H1 (cell line): ENCODE measurements around the gene RITA1. TPM values are rescaled to one million over a fixed set of nuclear protein-coding genes. Genes with fewer than 3 reads are reported as not detected.

ENCODE experiments used
- BRCA1 ChIP-seq: IDR thresholded peaks from 2 replicates; pipeline ENCODE4 v1.6.1; 2012; ENCODE audit warnings: low read depth, low read length, improper control_type of control experiment
- EP300 ChIP-seq, 2 experiments: IDR thresholded peaks; 1 replicate in 1 of 2; 2 replicates in 1 of 2; pipeline ENCODE4 v1.6.1; 2011 to 2012; ENCODE audit warnings: low read depth in 2 of 2, low read length in 2 of 2, mild to moderate bottlenecking in 2 of 2, borderline replicate concordance in 1 of 2, inconsistent platforms in 1 of 2, moderate library complexity in 1 of 2
- GABPA ChIP-seq: IDR thresholded peaks from 2 replicates; pipeline ENCODE4 v1.6.1; 2011; ENCODE audit warnings: mild to moderate bottlenecking, low read length, moderate library complexity, borderline replicate concordance; ENCODE audit not compliant: insufficient read depth
- GTF2F1 ChIP-seq: IDR thresholded peaks from 2 replicates; pipeline ENCODE4 v1.6.1; 2012; ENCODE audit warnings: low read depth, low read length, improper control_type of control experiment, borderline replicate concordance
- SIN3A ChIP-seq, 2 experiments: IDR thresholded peaks in 1 of 2; conservative IDR thresholded peaks in 1 of 2; 2 replicates each; pipeline ENCODE4 v1.6.1; 2011 to 2012; ENCODE audit warnings: low read length in 2 of 2, improper control_type of control experiment in 1 of 2, low read depth in 1 of 2, mild to moderate bottlenecking in 1 of 2
- polyA plus RNA-seq, 7 experiments: library from polyadenylated mRNA; depleted of rRNA in 3 of 7; stranded (reverse) in 5 of 7; unstranded in 2 of 7; fragments of >200 nt in 5 of 7; fragments of 200-250 nt in 2 of 7; gene quantifications; 1 replicate in 5 of 7; 2 replicates in 1 of 7; 4 replicates in 1 of 7; pipeline versions ENCODE4 v1.2.1 to v1.2.3, GENCODE V29; 2011 to 2013; ENCODE audit warnings: missing spikeins in 2 of 7, mixed read lengths in 2 of 7
- total RNA-seq: library from RNA; stranded (reverse); fragmentation: NEBNext Ultra II Directional; extraction: Animal tissue kit (Norgen Biotek cat#: 25700); gene quantifications from 2 replicates; pipeline ENCODE4 v1.2.1, GENCODE V29; 2021
- TF ChIP-seq, protein P1 (sequence below): IDR thresholded peaks from 2 replicates; pipeline ENCODE4 v1.6.1; 2012; ENCODE audit warnings: low read length, inconsistent platforms
- TF ChIP-seq, protein P2 (sequence below): fragments of 300-600 bp; sonication (generic); IDR thresholded peaks from 2 replicates; pipeline ENCODE4 v1.7.1; 2012; ENCODE audit warnings: low read length, moderate library complexity, mild to moderate bottlenecking, inconsistent platforms; ENCODE audit not compliant: insufficient replicate concordance

RITA1 gene
- total and polyA plus RNA-seq, 2 of the 8 experiments (the other 6 are each of a cell fraction or from before 2014, with no cell fraction given) = 24.1 to 25.8 TPM

DNA sequence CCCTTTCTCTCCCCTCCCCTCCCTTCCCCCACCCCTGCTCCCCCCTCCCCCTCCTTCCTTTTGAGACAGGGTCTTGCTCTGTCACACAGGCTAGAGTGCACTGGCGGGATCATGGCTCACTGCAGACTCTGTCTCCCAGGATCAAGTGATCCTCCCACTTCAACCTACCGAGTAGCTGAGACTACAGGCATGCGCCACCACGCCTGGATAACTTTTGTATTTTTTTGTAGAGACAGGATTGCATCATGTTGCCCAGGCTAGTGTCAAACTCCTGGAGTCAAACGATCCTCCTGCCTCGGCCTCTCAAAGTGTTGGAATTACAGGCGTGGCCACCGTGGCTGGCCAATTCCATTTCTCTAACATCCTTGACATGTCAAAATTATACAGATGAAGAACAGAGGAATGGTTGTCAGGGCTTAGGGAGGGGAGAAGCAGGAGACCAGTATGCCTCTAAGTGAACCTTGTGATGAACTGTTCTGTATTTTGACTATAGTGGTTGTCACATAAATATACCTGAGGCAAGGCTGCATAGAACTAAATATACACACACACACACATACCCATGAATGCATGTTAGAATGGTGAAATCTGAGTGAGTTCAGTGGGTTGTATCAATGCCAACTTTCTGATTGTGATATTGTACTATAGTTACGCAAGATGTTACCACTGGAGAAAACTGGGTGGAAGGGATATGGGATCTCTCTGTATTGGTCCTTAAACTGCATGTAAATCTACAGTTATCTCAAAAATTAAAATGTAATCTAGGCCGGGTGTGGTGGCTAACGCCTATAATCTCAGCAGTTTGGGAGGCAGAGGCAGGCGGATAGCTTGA lies 39.6 kb upstream of the RITA1 start (continued):
- TF ChIP-seq EP300 (IDR thresholded peaks at IDR 0.05; ENCODE audit: borderline replicate concordance in 1 of 2, low read depth in 2 of 2, low read length in 2 of 2) (no peak), GABPA (no peak), BRCA1 (no peak), GTF2F1 (no peak), SIN3A (conservative IDR thresholded peaks at IDR 0.05 in 1 of 2, IDR thresholded peaks at IDR 0.05 in 1 of 2; ENCODE audit: low read depth in 1 of 2, low read length in 2 of 2) (no peak)
- TF ChIP-seq, protein P1, sequence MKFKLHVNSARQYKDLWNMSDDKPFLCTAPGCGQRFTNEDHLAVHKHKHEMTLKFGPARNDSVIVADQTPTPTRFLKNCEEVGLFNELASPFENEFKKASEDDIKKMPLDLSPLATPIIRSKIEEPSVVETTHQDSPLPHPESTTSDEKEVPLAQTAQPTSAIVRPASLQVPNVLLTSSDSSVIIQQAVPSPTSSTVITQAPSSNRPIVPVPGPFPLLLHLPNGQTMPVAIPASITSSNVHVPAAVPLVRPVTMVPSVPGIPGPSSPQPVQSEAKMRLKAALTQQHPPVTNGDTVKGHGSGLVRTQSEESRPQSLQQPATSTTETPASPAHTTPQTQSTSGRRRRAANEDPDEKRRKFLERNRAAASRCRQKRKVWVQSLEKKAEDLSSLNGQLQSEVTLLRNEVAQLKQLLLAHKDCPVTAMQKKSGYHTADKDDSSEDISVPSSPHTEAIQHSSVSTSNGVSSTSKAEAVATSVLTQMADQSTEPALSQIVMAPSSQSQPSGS = no peak
- TF ChIP-seq, protein P2, sequence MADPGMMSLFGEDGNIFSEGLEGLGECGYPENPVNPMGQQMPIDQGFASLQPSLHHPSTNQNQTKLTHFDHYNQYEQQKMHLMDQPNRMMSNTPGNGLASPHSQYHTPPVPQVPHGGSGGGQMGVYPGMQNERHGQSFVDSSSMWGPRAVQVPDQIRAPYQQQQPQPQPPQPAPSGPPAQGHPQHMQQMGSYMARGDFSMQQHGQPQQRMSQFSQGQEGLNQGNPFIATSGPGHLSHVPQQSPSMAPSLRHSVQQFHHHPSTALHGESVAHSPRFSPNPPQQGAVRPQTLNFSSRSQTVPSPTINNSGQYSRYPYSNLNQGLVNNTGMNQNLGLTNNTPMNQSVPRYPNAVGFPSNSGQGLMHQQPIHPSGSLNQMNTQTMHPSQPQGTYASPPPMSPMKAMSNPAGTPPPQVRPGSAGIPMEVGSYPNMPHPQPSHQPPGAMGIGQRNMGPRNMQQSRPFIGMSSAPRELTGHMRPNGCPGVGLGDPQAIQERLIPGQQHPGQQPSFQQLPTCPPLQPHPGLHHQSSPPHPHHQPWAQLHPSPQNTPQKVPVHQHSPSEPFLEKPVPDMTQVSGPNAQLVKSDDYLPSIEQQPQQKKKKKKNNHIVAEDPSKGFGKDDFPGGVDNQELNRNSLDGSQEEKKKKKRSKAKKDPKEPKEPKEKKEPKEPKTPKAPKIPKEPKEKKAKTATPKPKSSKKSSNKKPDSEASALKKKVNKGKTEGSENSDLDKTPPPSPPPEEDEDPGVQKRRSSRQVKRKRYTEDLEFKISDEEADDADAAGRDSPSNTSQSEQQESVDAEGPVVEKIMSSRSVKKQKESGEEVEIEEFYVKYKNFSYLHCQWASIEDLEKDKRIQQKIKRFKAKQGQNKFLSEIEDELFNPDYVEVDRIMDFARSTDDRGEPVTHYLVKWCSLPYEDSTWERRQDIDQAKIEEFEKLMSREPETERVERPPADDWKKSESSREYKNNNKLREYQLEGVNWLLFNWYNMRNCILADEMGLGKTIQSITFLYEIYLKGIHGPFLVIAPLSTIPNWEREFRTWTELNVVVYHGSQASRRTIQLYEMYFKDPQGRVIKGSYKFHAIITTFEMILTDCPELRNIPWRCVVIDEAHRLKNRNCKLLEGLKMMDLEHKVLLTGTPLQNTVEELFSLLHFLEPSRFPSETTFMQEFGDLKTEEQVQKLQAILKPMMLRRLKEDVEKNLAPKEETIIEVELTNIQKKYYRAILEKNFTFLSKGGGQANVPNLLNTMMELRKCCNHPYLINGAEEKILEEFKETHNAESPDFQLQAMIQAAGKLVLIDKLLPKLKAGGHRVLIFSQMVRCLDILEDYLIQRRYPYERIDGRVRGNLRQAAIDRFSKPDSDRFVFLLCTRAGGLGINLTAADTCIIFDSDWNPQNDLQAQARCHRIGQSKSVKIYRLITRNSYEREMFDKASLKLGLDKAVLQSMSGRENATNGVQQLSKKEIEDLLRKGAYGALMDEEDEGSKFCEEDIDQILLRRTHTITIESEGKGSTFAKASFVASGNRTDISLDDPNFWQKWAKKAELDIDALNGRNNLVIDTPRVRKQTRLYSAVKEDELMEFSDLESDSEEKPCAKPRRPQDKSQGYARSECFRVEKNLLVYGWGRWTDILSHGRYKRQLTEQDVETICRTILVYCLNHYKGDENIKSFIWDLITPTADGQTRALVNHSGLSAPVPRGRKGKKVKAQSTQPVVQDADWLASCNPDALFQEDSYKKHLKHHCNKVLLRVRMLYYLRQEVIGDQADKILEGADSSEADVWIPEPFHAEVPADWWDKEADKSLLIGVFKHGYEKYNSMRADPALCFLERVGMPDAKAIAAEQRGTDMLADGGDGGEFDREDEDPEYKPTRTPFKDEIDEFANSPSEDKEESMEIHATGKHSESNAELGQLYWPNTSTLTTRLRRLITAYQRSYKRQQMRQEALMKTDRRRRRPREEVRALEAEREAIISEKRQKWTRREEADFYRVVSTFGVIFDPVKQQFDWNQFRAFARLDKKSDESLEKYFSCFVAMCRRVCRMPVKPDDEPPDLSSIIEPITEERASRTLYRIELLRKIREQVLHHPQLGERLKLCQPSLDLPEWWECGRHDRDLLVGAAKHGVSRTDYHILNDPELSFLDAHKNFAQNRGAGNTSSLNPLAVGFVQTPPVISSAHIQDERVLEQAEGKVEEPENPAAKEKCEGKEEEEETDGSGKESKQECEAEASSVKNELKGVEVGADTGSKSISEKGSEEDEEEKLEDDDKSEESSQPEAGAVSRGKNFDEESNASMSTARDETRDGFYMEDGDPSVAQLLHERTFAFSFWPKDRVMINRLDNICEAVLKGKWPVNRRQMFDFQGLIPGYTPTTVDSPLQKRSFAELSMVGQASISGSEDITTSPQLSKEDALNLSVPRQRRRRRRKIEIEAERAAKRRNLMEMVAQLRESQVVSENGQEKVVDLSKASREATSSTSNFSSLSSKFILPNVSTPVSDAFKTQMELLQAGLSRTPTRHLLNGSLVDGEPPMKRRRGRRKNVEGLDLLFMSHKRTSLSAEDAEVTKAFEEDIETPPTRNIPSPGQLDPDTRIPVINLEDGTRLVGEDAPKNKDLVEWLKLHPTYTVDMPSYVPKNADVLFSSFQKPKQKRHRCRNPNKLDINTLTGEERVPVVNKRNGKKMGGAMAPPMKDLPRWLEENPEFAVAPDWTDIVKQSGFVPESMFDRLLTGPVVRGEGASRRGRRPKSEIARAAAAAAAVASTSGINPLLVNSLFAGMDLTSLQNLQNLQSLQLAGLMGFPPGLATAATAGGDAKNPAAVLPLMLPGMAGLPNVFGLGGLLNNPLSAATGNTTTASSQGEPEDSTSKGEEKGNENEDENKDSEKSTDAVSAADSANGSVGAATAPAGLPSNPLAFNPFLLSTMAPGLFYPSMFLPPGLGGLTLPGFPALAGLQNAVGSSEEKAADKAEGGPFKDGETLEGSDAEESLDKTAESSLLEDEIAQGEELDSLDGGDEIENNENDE = no peak
